NOMO-1 (cell line): ENCODE results near the gene SNX25.
A peak's percentile ranks its signal among the peaks of the same experiment; 100 is the strongest.
"Not testable (repeated sequence)": the region's sequence is repeated elsewhere in the genome, so short reads cannot be mapped to it uniquely, and the experiment has no call there.

Experiments
- DNase-seq, 2 experiments: peaks; one replicate each; lab custom pipeline; 2025; ENCODE audit not compliant: unreplicated experiment in 2 of 2; lab: John Stamatoyannopoulos, UW

SNX25 gene

DNA sequence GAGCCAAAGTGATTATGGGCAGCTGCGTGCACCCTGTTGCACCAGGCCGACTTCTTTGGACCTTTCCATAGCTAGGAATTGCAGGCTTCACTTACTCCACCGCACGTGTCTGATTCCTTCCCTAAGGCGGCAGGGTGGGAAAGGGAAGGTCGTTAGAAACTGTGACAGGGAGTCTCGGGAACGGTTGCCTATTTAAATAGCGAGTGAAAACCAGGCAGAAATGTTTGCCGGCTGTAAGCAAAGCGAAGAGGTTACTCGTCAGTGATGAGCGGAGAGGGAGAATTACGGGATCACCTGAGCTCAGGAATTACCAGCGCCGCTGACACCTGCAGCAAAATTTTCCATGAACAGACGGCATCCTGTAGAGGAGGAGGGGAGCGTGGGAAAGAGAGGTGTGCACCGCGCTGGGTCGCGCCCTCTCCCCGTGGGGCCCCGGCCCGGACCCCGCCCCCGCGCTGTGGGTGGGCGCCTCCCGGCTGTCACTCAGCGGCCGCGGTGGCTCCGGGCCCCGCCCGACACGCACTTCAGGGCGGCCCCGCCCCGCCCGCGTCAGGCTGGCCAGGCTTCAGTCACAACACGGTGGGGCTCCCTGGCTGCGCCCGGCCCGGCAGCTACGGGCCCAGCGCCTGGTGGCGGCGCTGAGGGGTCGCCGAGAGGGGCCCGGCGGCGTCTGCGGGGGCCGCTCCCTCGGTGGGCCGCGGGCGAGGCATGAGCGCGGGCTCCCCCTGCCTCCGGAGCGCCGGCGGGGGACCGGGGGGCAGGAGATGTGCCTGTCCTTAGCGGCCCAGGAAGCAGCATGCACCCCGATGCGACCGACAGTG, at the start of gene SNX25:
Gene SNX25, plus strand, starts transcription at position 568 of the 821 bp plus-strand sequence. Its CDS starts 229 bp downstream, at position 797.
- DNase-seq, result peak; percentile 50 to 75

DNA sequence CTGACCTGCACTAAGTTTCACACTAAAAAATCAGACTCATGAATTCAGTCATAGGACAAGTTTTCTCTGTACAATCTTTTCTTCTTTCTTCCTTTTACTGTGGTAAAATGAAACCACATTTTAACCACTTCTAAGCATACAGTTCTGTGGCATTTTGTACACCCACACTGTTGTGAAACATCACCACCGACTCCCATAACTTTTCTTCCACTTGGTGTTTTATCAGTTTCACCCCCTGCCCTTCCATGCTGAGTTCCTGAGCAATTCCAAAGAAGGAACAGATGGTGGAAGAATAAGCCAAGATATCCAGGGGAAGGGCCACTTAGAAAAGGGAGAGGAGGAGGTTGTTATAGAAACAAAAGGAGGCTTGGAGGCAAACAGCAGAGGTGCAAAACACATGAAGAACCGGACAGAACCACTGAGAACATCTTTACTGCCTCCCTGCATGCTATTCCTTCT, 43.8 kb upstream of the SNX25 start:
- peak; percentile 3 to 29 for DNase-seq

DNA sequence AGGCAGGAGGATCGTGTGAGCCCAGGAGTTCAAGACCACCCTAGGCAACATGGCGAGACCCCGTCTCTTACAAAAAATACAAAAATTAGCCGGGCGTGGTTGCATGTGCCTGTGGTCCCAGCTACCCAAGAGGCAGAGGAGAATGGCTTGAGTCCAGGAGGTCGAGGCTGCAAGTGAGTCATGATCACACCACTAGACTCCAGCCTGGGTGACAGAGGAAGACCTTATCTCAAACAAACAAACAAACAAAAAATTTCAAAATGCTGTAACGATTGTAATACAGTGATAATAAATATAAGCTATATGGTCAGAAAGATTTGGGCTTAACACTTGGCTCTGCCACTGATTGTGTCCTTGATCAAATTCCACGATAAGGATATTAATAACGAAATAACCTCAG, 42.2 kb upstream of the SNX25 start:
- no peak for DNase-seq

DNA sequence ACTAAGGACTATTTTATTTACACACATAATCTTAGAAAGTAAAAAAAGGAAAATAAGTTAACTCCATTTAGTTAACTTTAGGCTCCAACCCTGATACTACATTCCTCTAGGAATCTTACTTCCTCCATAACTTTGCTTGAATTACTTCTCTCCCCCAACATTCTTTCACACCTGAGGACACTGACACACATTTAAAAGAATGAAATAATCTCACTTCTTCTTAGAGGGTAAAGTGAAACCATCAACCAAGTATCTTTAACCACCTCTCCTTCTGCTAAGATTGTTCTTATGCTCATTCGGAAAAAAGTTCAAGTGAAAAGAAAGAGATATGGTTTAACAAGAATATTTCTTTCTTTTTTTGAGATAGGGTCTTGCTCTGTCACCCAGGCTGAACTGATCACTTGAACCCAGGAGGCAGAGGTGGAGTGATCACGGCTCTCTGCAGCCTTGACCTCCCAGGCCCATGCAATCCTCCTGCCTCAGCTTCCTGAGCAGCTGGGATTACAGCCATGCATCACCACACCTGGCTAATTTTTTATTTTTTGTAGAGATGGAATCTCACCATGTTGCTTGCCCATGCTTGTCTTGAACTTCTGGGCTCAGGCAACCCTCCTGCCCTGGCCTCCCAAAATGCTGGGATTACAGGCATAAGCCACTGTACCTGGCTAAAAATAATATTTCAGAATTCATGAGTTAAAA, 37.9 kb upstream of the SNX25 start:
- DNase-seq, result no peak

DNA sequence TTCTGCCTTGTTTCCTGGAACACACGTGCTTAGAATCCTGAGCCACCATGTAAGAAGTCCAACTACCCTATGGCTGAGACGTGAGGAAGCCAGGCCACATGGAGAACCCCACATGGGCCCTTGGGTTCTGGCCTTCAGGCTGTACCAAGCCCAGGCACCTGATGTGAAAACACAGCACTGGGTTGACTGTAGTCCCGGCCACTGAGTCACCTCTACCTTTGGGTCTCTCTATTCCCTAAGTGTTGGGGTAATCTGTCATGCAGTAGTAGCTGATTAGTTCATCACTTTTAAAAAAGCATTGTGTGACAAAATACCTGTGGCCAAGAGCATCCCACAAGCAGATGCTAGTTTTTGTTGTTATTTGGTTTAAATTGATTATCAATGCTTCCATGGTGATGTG, 29.9 kb upstream of the SNX25 start:
- DNase-seq, result no peak

DNA sequence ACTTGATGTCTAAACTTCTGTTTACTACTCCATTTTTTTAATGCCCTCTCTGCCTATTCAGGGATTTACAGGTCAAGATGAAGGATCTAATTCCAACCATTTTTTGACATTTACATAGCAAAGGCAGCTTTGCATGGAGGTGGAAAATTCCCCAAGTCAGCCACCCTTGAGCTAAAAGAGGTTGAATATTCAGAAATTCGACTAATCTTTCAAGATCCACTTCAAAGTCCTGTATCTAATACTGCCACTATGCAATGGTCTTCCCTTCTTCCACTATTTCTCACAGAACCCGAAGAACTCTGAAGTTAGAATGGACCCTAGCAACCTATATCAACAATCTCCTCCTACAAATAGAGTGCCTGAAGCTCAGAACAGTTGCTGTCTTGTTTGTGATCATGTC, 27.2 kb upstream of the SNX25 start:
- DNase-seq, result no peak

DNA sequence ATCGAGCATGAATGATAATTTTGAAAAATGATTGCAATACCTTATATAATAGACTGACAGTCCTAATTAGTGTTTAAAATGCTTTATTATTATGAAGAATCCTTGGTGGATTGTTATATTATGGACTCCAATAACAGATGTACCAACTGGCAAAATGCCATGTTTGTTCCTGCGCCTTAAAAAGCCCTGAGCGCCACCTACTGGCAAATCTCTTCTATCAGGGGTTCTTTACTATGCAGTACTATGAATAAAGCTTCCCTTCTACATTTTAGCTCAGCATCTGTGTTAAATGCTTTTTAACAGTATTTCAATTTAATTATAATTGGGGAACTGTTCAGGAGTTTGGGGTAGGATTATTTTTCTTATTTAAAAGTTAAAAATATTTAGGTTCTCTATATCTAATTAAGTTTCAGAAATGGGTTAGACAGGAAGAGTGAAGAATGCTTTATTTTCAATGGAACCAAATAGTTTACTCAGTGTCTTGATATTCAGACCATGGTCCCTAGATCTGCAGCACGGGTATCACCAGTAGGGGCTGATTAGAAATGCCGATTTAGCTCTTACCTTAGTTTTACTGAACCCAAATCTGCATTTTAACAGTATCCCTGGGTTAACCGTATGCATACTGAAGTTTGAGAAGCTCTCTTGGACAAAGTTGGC, 25.6 kb upstream of the SNX25 start:
- DNase-seq, result peak; percentile 63 to 71

DNA sequence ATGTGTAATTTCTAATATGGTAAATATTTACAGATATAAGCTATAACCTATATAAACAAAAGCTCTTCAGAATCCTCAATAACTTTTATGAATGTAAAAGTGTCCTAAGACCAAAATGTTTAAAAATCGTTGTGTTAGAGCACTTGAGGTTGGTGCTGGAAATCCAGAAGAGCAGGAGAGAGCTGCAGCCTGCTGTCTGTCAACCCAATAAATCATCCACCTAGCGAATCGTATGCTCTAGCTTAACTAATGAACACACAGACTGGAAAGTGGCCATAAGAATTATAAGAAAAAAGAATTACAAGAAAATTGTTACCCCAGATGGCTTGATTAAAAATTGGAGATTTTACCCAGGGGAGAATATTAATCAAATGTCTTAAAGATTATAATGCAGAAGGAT, 22.6 kb upstream of the SNX25 start:
- no peak for DNase-seq

DNA sequence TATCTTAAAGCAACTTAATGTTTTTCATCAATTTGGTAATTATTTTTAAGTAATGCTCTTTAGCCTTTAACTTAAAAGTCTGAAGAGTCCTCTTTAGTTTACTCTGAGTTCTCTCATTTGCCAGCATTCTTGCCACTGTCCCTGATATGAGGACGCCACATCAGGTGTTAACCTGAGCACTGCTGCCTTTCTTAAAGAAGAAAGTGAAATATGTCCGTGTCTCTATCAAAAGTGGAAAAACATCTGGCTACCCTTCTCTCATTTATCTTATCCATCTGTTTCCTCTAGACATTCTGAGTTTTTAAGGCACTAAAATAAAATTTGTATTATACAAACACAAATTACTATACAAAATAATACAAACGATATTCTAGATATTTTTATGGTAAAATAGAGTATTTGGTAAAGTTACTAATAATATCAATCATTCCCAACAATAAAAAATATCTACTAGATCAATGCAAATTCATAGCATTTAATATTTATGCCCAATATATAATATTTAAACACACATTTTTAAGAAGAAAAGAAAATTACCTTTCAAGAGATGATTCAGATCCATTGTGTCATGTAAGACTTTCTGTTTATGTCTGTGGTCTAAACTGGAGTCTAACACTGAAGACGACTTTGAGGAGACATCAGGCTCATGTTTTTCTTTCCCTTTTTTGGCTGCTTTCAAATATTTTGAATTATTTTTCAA, 19.6 kb upstream of the SNX25 start:
- no peak for DNase-seq

DNA sequence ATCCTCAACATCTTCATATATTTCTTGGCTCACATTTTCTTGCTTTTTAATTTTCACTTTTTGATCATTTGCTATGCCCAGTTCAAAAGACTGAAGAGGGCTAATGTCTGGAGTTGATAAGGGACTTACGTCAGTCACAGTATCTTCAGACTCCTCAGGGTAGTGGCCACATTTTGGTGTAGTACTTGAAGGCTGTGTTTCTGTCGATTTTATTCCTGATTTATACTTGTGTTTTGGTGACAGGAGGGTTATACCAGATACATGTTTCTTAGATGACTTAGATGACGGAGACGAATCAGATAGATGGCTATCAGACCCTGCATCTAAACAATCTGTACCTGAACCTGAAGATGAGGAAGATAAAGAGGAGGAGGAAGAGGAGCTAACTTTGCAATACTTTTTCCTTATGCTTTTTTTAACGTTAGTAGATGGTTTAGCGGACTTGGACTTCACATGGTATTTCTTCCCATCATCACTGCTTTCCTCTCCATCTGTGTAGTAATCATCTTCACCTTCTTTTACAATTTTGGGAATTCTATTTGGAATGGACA, 19.0 kb upstream of the SNX25 start:
- DNase-seq, result no peak

DNA sequence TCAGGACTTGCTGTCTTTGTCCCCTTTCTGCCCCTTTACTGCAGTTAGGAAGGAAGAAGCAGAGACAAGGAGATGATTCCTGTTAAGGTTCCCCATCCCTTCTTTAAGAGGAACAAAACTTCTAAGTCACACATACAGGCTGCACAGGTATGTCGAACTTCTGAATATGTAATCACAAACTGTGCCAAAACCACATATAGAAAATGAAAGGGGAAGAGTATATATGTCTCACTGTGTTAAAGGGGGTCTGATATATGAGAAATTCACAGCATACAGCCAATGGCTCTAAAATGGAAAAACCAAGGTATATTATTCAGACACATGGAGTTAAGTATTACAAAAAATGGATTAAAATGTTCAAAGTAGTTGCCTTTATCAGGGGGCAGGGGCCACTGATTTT, 17.3 kb upstream of the SNX25 start:
- DNase-seq, result no peak

DNA sequence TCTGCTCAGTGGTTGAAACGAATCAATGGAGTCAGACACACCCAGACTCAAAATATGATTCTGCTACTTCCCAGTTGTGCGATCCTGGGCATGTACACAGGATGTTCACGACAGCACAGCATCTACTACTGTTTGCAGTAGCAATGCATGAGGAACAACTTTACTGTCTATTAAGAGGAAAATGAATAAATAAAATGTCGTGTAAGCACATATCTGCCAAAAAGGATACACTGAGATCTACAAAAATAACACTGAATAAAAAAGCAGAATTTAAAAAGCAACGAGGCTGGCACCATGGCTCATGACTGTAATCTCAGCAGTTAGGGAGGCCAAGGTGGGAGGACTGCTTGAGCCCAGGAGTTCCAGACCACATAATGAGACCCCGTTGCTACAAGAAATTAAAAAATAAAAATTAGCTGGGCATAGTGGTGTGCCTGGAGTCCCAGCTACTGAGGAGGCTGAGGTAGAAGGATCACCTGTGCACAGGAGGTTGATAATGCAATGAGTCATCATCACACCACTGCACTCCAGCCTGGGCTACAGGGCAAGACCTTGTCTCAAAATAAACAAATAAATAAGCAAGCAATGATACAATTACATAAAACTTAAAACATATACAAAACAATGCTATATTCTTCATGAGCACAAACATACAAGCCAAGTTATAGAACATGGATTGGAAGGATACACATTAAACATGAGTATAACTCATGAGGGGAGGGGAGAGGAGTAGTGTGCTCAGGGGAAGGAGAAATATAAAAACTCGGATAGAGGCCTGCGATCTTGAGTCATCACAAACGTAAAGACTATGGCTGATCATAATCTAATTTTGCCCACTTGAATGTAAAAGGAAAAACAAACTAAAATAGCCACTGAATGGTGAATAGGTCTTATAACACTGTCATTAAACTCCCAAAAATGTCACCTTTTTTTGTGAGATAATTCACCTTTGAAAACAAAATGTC, 14.2 kb upstream of the SNX25 start:
- DNase-seq, result no peak

DNA sequence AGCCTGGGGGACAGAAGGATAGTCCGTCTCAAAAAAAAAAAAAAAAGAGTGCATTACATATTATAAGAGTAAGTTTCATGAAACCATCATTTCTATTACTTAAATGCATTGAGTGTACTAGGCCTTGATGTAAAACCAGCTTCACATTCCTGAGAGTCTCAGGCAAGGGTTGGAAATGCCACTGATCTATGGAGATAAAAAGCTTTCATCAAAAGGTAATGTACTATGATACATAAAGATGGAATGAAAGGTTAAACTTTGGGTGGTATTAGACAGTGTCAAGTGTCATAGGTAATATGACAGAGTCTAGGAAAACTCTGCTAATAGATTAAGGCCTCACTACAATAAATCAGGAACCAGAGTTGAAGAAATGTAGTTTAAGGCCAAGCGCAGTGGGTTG, 13.0 kb upstream of the SNX25 start:
- DNase-seq, result no peak

DNA sequence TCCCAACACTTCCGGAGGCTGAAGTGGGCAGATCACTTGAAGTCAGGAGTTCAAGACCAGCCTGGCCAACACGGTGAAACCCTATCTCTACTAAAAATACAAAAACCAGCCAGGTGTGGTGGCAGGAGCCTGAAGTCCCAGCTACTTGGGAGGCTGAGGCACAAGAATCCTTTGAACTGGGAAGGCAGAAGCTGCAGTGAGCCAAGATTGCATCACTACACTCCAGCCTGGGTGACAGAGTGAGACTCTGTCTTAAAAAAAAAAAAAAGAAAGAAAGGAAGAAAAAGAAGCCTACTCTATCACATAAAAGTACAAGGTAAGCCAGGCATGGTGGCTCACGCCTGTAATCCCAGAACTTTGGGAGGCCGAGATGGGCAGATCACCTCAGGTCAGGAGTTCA, 11.2 kb upstream of the SNX25 start:
- DNase-seq, result not testable (repeated sequence)

DNA sequence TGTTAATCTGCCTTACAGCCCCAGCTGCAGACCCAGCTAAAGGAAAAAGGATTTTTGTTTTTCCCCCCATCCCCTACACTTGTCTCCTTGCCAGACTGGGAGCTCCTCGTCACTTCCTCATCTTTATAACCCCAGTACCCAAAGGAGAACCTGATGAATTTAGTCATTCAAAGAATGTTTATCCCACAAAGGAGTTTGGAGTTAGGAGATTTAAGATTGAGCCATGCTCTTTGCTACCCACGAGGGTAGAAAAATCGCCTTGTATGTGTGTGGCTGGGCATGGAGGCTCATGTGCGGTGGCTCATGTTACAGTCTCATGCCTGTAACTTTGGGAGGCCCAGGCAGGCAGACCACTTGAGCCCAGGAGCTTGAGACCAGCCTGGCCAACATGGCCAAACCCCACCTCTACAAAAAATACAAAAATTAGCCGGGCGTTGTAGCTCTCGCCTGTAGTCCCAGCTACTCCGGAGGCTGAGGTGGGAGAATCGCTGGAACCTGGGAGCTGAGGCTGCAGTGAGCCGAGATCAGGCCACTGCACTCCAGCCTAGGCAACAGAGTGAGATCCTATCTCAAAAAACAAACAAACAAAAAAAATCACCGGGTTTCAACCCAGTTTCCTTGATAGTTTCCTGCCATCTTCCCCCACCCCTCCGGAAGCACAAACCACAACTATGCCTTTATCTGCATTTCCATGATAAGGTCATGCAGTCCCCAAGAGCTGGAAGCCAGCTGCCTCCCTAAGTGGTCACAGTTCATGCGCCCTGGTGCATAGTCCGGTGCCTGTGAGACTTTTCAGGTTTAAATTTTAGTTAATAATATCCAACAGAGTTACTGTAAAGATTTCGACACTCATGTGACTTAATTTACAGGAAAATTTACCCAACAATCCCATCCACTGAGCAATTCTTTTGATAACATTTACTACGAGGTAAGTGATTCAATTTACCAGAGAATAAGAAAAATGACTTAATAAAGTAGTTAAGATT, 7.1 kb upstream of the SNX25 start:
- DNase-seq, result no peak

DNA sequence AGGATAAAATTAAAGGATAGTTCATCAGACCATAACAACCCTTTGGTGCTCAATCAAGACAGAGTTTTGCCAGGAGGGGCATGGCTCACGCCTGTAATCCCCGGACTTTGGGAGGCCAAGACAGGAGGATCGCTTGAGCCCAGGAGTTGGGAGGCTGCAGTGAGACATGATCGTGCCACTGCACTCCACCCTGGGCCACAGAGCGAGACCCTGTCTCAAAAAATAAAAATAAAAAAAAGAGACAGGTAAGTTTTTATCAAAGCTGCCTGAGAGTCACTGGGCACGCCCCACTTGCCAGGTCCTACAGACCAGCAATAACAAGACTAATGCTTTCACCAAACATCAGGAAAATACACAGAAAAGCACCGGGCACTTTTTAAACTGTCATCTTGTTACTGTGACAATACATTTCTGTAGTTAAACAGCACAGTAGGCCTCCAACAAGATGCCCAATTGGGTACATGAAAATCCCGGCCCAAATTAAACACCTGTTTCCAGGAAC, 6.4 kb upstream of the SNX25 start:
- no peak for DNase-seq

DNA sequence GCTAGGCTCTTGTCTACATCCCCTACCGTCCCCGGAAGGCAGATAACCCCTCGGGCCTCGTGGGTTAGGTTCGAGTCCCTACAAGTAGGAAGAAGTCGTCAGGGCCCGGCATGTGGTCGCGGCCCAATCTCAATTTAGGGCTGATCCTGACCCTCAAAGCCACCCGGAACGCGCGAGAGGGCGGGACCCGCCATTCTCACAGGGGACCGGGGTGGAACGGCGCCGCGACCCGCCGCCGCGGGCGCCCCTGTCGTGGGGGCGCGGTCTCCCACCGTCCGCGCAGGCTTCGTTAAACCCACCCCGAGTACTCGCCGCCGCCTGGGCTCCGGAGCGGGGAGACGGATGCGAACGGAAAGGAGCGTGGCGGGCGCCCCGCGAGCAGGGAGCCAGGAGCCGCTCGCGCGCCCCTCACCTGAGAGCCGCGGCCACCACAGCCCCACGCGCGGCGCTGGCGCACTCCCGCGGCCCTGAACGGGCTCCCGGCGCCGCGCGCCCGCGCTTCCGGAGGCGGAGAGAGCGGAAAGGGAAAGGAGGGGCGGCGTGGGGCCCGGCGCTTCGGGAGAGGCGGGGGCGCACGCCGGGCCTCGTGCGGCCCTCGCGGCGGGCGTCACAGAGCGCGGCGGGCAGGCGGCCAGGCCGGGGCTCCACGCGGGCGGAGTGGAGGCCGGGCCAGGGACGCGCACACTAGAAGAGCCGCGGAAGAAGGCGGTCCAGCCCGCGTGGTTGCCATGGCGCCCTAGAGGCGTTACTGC, 5.7 kb upstream of the SNX25 start, which contains the start of gene CFAP97:
Gene CFAP97, minus strand, starts transcription at position 515 of the 752 bp plus-strand sequence. CDS start 12,804 bp downstream, outside the sequence.
- peak; percentile 77 to 86 for DNase-seq
